HepG2 (cell line): ENCODE data around the gene CERS6.

Experiments used
- CREM ChIP-seq, 2 experiments: sonication (generic) in 1 of 2; formaldehyde crosslinking in 1 of 2; IDR thresholded peaks; 2 replicates each; pipeline versions ENCODE4 v1.4.0 to v1.6.1; 2016 to 2020; ENCODE audit warnings: antibody characterized with exemption in 1 of 2, mild to moderate bottlenecking in 1 of 2, missing genetic modification reagents in 1 of 2
- CTCF ChIP-seq: sonication (generic); formaldehyde crosslinking; IDR thresholded peaks from 2 replicates; pipeline ENCODE4 v1.5.0; 2020; ENCODE audit warnings: mild to moderate bottlenecking, missing genetic modification reagents, moderate library complexity
- IRF2 ChIP-seq: IDR thresholded peaks from 2 replicates; pipeline ENCODE4 v1.6.1; 2018; ENCODE audit warnings: missing genetic modification reagents, missing compliant biosample characterization
- LCORL ChIP-seq, 2 experiments: fragments of 450-650 bp in 1 of 2; sonication (generic) in 1 of 2; formaldehyde crosslinking in 1 of 2; IDR thresholded peaks; 2 replicates each; pipeline versions ENCODE4 v1.5.0 to v1.6.1; 2017 to 2020; ENCODE audit warnings: antibody characterized with exemption in 1 of 2, missing genetic modification reagents in 1 of 2
- MLX ChIP-seq: IDR thresholded peaks from 2 replicates; pipeline ENCODE4 v1.6.1; 2016
- NFIC ChIP-seq: IDR thresholded peaks from 2 replicates; pipeline ENCODE4 v1.6.1; 2012; ENCODE audit warnings: mild to moderate bottlenecking, low read length, inconsistent platforms
- POLR2A ChIP-seq, 2 experiments: IDR thresholded peaks; 2 replicates each; pipeline ENCODE4 v1.6.1; 2011; ENCODE audit warnings: low read depth in 2 of 2, low read length in 2 of 2, mild to moderate bottlenecking in 1 of 2, moderate library complexity in 1 of 2; ENCODE audit not compliant: insufficient read depth in 1 of 2
- SALL2 ChIP-seq: sonication (generic); formaldehyde crosslinking; IDR thresholded peaks from 2 replicates; pipeline ENCODE4 v1.8.1; 2023; ENCODE audit warnings: mild to moderate bottlenecking, missing genetic modification reagents, inconsistent platforms
- SOX6 ChIP-seq, 2 experiments: fragments of 450-650 bp in 1 of 2; sonication (generic) in 1 of 2; formaldehyde crosslinking in 1 of 2; IDR thresholded peaks; 2 replicates each; pipeline versions ENCODE4 v1.4.0 to v1.6.1; 2017 to 2020; ENCODE audit warnings: antibody characterized with exemption in 1 of 2, mild to moderate bottlenecking in 1 of 2, missing genetic modification reagents in 1 of 2
- ZNF143 ChIP-seq: sonication (generic); formaldehyde crosslinking; IDR thresholded peaks from 2 replicates; pipeline ENCODE4 v1.4.0; 2020; ENCODE audit warnings: missing genetic modification reagents
- ZNF557 ChIP-seq: sonication (generic); formaldehyde crosslinking; IDR thresholded peaks from 2 replicates; pipeline ENCODE4 v1.4.0; 2020; ENCODE audit warnings: missing genetic modification reagents
- TF ChIP-seq, protein P1 (sequence below): sonication (generic); formaldehyde crosslinking; IDR thresholded peaks from 2 replicates; pipeline ENCODE4 v1.4.0; 2020; ENCODE audit warnings: low read depth, mild to moderate bottlenecking, missing genetic modification reagents
- TF ChIP-seq, protein P2 (sequence below): IDR thresholded peaks from 2 replicates; pipeline ENCODE4 v1.6.1; 2016; ENCODE audit warnings: missing compliant biosample characterization, missing genetic modification reagents, borderline replicate concordance
- TF ChIP-seq, protein P3 (sequence below): sonication (generic); formaldehyde crosslinking; IDR thresholded peaks from 2 replicates; pipeline ENCODE4 v1.4.0; 2020; ENCODE audit warnings: missing genetic modification reagents

- TF ChIP-seq LCORL (IDR thresholded peaks at IDR 0.05) (no peak), LCORL (CRISPR knock-in tag; IDR thresholded peaks at IDR 0.05) (no peak), MLX (CRISPR knock-in tag) (no peak), POLR2A (IDR thresholded peaks at IDR 0.05; ENCODE audit: insufficient read depth in 1 of 2, low read depth in 2 of 2, low read length in 2 of 2) (no peak), SALL2 (CRISPR knock-in tag) (no peak), IRF2 (CRISPR knock-in tag) (no peak), CREM (IDR thresholded peaks at IDR 0.05) (no peak), CREM (CRISPR knock-in tag; IDR thresholded peaks at IDR 0.05) (no peak), CTCF (no peak), SOX6 (IDR thresholded peaks at IDR 0.05) (no peak), SOX6 (CRISPR knock-in tag; IDR thresholded peaks at IDR 0.05) (no peak), ZNF143 (CRISPR knock-in tag) (no peak), NFIC (no peak), ZNF557 (CRISPR knock-in tag) (no peak)
- TF ChIP-seq, protein P1, sequence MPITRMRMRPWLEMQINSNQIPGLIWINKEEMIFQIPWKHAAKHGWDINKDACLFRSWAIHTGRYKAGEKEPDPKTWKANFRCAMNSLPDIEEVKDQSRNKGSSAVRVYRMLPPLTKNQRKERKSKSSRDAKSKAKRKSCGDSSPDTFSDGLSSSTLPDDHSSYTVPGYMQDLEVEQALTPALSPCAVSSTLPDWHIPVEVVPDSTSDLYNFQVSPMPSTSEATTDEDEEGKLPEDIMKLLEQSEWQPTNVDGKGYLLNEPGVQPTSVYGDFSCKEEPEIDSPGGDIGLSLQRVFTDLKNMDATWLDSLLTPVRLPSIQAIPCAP (CRISPR knock-in tag) = no peak
- TF ChIP-seq, protein P2, sequence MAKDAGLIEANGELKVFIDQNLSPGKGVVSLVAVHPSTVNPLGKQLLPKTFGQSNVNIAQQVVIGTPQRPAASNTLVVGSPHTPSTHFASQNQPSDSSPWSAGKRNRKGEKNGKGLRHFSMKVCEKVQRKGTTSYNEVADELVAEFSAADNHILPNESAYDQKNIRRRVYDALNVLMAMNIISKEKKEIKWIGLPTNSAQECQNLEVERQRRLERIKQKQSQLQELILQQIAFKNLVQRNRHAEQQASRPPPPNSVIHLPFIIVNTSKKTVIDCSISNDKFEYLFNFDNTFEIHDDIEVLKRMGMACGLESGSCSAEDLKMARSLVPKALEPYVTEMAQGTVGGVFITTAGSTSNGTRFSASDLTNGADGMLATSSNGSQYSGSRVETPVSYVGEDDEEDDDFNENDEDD (CRISPR knock-in tag) = no peak
- TF ChIP-seq, protein P3, sequence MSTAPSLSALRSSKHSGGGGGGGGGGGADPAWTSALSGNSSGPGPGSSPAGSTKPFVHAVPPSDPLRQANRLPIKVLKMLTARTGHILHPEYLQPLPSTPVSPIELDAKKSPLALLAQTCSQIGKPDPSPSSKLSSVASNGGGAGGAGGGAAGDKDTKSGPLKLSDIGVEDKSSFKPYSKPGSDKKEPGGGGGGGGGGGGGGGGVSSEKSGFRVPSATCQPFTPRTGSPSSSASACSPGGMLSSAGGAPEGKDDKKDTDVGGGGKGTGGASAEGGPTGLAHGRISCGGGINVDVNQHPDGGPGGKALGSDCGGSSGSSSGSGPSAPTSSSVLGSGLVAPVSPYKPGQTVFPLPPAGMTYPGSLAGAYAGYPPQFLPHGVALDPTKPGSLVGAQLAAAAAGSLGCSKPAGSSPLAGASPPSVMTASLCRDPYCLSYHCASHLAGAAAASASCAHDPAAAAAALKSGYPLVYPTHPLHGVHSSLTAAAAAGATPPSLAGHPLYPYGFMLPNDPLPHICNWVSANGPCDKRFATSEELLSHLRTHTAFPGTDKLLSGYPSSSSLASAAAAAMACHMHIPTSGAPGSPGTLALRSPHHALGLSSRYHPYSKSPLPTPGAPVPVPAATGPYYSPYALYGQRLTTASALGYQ (CRISPR knock-in tag) = no peak
Observed at GRCh38 chr2:168655207-168655606, 199.1 kb downstream of the CERS6 start.
